ENCODE results near the gene PARD6G.

The PARD6G gene

DNA sequence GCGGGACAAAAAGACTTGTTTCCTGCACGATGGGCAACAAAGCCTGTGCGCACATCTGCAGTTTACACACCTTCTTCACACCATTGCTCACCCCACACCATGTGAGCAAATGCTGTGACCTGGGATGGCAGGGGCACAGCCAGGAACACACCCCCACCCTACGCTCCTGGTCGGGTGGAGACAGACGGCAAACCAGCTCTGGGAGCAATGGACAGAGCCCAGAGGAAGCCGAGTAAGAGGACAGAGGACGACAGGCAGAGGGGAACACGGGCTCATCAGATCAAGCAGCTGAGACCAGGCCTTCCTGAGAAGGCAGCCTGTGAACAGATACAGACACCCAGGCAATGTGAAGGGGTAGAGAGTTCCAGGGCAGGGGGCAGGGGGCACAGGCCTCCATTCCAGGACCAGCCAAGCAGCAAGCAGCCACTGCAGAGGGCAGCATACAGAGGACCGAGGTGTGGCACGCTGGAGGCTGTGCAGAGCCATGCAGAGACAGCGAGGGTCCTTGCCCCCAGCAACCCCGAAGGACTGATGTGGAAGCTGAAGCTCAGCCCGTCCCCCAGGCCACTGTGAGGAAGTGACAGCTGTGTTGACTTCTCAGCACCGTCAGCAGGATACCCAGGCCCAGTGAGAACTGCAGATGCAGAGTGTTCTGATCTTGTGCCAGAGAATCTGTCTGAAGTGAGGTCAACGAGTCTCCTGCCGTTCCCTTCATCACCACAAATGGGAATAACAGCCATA is 46.2 kb downstream of the PARD6G start:
- DNase-seq, result no peak
- in situ Hi-C loops (cut with HindIII; ENCODE audit: low pct_ligation_motif_present, low sequenced_read_pairs), result no loop called here
- Histone ChIP-seq H3K36me3 (replicated peaks) (no peaks in the 10 kb centered on the region), H3K4me3 (ENCODE audit: low read depth, low read length) (no peak overlapping the region), H3K27ac (no peak overlapping the region), H3K27me3 (replicated peaks) (no peaks in the 10 kb centered on the region)
- no peak for TF ChIP-seq CTCF (IDR thresholded peaks at IDR 0.05; ENCODE audit: low read depth, low read length, missing control alignments)

DNA sequence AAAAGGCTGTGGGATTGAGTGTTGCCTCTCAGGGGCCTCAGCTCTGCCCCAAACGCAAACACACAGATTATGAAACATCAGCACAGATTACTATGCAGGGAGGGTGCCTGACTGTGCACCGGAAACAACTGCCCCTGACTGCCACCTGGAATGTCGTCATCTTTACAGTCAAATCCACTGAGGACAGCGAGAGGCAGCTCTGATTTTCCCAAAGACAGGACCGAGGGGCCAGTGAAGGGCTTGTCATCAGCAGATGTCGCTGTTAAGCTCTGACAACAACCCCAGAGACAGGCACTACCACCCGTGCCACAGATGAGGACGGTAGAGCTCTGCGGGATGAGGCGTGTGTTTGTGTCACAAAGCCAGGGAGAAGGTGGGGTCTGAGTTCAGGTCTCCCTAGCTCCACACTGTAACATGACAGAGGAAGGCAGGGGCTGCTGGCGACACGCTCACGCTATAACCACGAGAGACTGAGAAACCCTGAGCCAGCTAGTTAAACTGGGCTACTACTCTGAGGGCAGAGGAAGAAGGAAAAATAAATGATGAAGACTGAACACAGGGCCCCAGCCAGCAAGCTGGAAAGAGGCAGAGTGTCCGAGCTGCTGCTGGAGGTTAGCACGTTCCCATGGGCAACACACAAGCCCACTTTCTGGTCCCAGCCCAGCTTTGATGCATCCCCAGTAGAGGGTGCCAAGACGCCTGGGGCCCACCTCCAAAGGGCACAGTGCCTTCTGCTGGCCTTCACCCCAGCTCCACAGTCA is 47.0 kb downstream of the PARD6G start:
- no peaks in the 10 kb centered on the region for H3K27me3 ChIP-seq (replicated peaks)
- no peak overlapping the region for H3K4me3 ChIP-seq (ENCODE audit: low read depth, low read length)
- no peak overlapping the region for H3K27ac ChIP-seq
- in situ Hi-C loops (cut with HindIII; ENCODE audit: low pct_ligation_motif_present, low sequenced_read_pairs), result no loop called here
- peak; percentile 47 for TF ChIP-seq CTCF (IDR thresholded peaks at IDR 0.05; ENCODE audit: low read depth, low read length, missing control alignments)
- DNase-seq, result no peak
- no peaks in the 10 kb centered on the region for H3K36me3 ChIP-seq (replicated peaks)

DNA sequence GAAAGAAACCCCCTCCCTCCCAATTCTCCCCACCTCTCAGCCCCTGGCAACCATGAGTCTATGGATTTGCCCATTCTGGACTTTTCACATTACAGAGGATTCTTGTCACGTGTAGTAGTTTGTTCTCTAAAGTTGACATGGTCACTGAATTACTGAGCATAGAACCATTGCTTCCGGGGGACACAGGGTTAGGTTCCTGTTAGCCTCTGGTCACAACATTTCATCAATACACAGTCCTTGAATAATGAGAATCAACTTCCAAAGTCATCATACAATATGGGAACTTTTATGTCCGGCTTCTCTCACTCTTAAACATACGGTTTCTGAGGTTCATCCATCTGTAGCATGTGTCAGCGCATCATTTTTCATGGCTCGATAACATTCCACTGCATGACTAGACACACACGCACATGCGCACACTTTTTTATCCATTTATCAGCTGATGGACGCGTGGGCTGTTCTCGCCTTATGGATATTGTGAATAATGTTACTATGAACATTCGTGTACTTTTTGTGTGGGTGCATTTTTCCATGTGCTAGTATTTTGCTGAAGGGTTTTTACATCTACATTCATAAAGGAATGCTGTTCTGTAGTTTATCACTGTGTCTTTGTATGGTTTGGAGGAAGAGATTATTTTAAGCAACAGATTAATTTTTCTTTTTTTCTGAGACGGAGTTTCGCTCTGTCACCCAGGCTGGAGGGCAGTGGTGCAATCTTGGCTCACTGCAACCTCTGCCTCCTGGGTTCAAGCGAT is 48.1 kb downstream of the PARD6G start:
- in situ Hi-C loops (cut with HindIII; ENCODE audit: low pct_ligation_motif_present, low sequenced_read_pairs), result no loop called here
- no peak overlapping the region for H3K27ac ChIP-seq
- H3K4me3 ChIP-seq (ENCODE audit: low read depth, low read length), result no peak overlapping the region
- H3K36me3 ChIP-seq (replicated peaks), result no peaks in the 10 kb centered on the region
- no peaks in the 10 kb centered on the region for H3K27me3 ChIP-seq (replicated peaks)
- no peak for DNase-seq
- TF ChIP-seq CTCF (IDR thresholded peaks at IDR 0.05; ENCODE audit: low read depth, low read length, missing control alignments), result no peak

DNA sequence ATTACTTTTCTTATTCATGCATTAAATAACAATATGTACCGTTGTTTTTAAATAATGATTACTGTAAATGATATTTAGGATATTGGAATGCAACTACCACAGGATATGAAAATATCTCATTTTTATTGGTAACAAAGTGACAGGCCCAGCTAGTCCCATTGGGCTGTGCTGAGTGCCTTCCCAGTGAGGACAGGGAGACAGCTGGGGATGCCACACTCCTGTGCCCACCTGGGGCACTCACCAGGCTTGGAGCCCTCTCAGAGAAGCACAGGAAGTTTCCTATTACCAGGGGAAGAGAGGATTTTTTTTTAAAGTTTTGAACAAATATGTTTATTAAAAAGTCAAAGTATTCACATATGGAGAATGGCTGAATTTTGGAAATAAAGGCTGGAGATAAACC is 48.9 kb downstream of the PARD6G start:
- Histone ChIP-seq H3K36me3 (replicated peaks) (no peaks in the 10 kb centered on the region), H3K27ac (no peak overlapping the region), H3K27me3 (replicated peaks) (no peaks in the 10 kb centered on the region), H3K4me3 (ENCODE audit: low read depth, low read length) (no peak overlapping the region)
- in situ Hi-C loops (cut with HindIII; ENCODE audit: low pct_ligation_motif_present, low sequenced_read_pairs), result no loop called here
- DNase-seq, result no peak
- TF ChIP-seq CTCF (IDR thresholded peaks at IDR 0.05; ENCODE audit: low read depth, low read length, missing control alignments), result no peak

DNA sequence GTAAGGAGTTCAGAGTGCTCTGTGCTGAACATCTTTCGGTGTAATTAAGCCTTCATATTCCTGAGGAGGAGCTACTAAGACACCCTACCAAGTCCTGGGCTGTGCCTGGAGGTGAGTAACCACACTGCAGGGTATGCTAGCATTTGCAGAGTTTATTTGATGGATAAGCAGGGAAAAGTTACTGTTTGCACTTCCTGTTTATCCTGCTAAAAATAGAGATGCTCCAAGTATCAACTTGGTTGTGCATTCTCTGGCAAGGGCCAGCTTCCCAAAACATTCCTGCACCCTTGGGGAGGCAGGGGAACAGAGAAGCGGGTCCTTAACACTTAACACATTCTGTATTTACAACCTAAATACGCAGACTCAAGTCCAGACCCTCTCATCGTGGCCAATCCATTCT is 49.8 kb downstream of the PARD6G start:
- TF ChIP-seq CTCF (IDR thresholded peaks at IDR 0.05; ENCODE audit: low read depth, low read length, missing control alignments), result no peak
- H3K4me3 ChIP-seq (ENCODE audit: low read depth, low read length), result no peak overlapping the region
- no peak for DNase-seq
- H3K36me3 ChIP-seq (replicated peaks), result no peaks in the 10 kb centered on the region
- no peaks in the 10 kb centered on the region for H3K27me3 ChIP-seq (replicated peaks)
- H3K27ac ChIP-seq, result no peak overlapping the region
- in situ Hi-C loops (cut with HindIII; ENCODE audit: low pct_ligation_motif_present, low sequenced_read_pairs), result no loop called here

All from brain microvascular endothelial cell (primary cell).